G401 (cell line): ENCODE data around the gene ZSCAN5C. TPM values are rescaled to one million over a fixed set of nuclear protein-coding genes. Genes with fewer than 3 reads are reported as not detected.
"Not testable (repeated sequence)": the region's sequence is repeated elsewhere in the genome, so short reads cannot be mapped to it uniquely, and the experiment has no call there.

Experiments
- DNase-seq: peaks from one replicate; pipeline ENCODE4 v3.0.0-alpha.2; 2015; ENCODE audit warnings: low spot score
- in situ Hi-C: cut with HindIII; loops from 2 replicates; pipeline ENCODE4 v1.10.0; 2016; ENCODE audit warnings: low sequenced_read_pairs, mixed read lengths
- total RNA-seq: library from RNA; depleted of rRNA; stranded (reverse); fragments of >200 nt; shearing (Covaris generic); gene quantifications from 2 replicates; pipeline ENCODE4 v1.2.3, GENCODE V29; 2014; rRNA removed

The ZSCAN5C gene
- 0.37 TPM in 1 of 2 replicates, not detected in the other for total RNA-seq

DNA sequence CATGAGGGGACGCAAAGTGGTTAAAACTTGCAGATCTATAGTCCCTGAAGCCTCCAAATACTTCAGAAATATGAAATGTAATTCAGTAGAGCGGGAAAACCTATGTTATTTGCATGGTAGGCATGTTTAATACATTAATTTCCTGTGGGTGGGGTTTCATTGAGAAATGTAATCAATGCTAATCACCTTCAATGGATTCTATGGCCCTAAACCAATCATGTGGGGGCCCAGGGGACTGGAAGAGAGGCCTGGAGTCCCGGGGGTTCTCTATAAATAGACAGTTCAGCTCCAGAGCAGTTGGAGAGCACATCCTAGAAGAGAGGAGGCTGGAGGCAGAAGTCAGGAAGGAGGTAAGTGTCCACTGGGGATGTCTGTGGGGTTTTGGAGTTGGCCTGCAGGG is at the start of gene ZSCAN5C:
TSS of gene ZSCAN5C (plus strand) at position 301 of the 400 bp plus-strand sequence. CDS start 3,641 bp downstream, outside the sequence.
- DNase-seq, result no peak
- in situ Hi-C loops, result no loop called here

GRCh38 chr19:56152644-56153043 is 49.4 kb upstream of the ZSCAN5C start:
- DNase-seq, result no peak
- in situ Hi-C loops, result no loop called here

GRCh38 chr19:56153507-56153906 is 48.6 kb upstream of the ZSCAN5C start:
- DNase-seq, result no peak
- in situ Hi-C loops, result no loop called here

DNA sequence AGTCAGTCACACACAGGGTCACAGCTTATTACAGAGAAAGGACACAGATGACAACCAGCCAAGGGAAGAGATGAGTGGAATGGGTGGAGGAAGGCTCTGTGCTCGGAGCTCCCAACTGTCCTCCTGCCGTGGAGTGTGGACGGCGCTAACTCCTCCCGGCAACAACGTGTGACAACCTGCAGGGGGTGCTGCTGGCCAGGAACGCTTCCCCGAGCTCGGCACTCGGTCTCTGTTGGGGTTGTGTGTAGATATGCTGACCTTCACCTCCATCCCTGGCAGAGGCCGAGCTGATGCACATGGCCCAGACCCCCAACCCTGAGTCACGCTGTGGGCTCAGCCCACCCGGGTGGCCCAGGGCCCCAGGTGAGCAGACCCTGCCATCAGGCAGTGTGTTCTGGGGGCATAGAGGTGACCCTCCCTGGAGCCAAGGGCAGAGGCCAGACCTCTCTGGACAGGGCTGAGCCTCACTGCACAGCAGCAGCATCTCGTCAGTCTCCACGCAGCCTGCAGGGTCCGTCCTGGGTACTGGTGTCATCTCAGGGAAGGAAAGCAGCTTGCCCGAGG is 46.9 kb upstream of the ZSCAN5C start:
- in situ Hi-C loops, result no loop called here
- no peak for DNase-seq

- in situ Hi-C loops, result no loop called here
- DNase-seq, result no peak
Observed at GRCh38 chr19:56156768-56157167, 45.3 kb upstream of the ZSCAN5C start.

DNA sequence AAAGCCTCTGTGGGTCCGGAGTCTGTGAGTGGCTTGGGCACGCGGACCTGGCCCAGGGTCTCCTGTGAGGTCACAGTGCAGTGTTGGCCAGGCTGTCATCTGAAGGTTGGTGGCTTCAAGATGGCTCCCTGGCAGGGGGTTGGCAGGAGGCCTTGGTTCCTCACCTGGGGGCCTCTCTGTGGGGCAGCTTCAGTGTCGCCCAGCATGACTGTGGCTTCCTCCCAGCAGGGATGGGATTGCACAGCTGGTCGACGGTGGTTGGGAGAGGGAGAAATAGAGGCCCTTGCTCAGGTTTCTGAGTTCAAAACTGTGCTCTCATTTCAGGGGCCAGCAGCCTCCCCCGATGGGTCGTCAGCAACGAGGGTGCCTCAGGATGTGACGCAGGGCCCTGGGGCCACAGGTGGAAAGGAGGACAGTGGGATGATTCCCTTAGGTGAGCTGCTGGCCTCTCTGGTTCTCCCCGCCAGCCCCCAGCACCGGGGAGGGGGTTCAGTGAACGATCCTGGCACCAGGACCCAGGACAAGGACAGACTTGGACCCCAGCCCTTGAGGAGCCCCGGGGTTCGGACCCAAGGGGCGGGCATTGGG is 43.8 kb upstream of the ZSCAN5C start:
- in situ Hi-C loops, result no loop called here
- no peak for DNase-seq

DNA sequence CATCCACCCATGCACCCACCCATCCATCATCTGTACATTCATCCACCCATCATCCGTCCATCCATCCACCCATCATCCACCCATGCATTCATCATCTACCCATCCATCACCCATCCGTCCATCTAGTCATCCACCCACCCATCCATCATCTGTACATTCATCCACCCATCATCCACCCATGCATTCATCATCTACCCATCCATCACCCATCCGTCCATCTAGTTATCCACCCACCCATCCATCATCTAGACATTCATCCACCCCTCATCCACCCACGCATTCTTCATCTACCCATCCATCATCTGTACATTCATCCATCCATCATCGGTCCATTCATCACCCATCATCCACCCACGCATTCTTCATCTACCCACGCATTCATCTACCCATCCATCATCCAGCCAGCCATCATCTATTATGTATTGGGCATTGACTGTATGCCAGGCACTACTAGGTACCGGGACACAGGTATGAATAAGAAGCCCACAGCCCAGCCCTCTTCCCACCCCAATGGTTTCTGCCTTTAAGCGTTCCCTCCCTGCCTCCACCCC is 43.0 kb upstream of the ZSCAN5C start:
- no peak for DNase-seq
- in situ Hi-C loops, result no loop called here

- no peak for DNase-seq
- in situ Hi-C loops, result no loop called here
Observed at GRCh38 chr19:56159622-56160271, 42.3 kb upstream of the ZSCAN5C start.

DNA sequence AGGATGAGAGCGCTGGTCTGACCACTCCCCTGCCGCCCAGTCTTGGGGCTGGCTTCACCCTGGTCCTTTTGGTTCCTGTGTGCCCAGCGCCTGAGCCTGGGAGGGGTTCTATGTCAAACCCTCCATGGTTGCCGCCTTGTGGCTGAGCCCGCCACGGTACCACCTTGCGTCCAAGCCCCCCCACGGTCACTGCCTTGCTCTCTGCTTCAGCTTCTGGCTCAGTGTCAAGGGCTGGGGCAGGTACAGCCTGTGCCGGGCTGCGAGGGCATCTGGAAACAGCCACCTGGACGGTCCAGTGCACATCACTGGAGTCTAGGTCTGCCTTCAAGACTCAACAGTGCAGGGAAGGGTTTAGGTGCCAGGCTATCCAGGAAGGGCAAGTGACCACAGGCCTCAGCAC is 40.5 kb upstream of the ZSCAN5C start:
- in situ Hi-C loops, result no loop called here

DNA sequence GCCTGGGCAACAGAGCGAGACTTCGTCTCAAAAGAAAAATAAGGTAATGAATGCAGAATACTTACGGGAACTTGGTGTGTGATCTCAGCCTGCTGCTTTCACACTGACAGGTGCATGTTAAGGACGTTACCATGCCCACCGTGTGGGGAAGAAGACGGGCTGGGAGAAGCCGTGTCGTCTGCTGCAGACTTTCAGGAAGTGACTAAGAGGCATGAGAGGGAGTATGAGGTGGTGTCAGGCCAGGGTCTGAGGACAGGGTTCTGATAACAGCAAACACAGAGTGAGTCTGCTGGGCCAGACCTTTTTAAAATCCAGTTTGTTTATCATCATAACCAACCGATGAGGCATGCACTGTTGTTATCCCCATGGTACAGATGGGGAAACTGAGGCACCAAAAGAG is 39.8 kb upstream of the ZSCAN5C start:
- DNase-seq, result no peak
- in situ Hi-C loops, result no loop called here

More for the DNA sequence above, 40.5 kb upstream of the ZSCAN5C start:
- DNase-seq, result no peak

GRCh38 chr19:56163097-56163496 is 39.0 kb upstream of the ZSCAN5C start:
- in situ Hi-C loops, result no loop called here
- no peak for DNase-seq

DNA sequence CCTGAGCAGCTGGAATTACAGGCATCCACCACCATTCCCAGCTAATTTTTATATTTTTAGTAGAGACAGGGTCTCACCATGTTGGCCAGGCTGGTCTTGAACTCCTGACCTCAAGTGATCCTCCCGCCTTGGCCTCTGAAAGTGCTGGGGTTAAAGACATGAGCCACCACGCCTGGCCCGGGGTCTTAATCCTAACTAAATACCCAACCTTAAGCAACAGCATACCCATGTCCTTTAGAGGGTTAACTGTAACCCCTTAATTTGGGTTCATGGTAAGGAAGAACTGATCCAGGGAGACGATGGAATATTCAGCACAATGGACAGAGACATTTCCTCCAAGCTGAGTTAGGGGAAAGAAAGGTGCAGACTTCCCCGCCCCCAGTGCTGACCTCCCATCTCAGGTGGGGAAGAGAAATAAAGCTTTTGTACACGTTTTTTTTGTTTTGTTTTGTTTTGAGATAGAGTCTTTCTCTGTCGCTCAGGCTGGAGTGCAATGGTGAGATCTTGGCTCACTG is 35.0 kb upstream of the ZSCAN5C start:
- in situ Hi-C loops, result no loop called here
- no peak for DNase-seq

DNA sequence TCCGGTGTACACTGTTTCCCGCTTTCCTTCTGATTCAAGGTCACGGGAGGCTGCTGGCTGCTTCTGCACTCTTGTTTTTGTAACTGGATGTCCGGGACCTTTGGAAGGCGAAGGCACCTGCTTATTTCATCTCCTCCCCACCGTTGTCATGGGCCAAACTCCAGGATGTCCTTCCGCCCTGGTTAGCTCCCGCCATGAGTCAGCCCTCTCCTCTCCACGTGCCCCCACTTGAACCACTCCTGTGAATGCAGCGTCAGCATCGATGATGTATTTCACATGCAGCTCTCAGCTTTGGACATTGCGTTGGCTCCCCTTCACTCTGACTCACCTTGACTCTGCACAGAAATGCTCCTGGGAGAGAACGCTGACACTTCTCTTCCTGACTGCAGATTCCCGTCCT is 31.8 kb upstream of the ZSCAN5C start:
- in situ Hi-C loops, result no loop called here
- no peak for DNase-seq

DNA sequence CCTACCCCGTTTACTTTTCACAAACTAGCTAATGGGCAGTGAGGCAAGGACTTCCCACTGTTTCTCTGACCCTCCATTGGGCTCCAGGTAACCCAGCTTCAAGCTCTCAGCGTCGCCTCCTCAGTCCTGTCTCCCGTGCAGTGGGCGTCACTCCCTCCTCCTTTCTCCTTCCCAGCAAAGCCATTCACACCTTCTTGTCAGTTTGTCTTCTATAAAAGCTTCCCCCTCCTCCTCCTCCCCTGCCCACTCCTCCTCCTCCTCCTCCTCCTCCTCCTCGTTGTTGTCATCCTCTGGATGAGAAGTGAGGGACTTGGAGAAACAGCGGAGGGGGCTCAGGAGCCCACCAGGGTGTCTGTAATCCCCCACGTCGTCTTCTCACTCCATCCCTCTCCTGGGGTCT is 28.0 kb upstream of the ZSCAN5C start:
- DNase-seq, result no peak
- in situ Hi-C loops, result no loop called here

DNA sequence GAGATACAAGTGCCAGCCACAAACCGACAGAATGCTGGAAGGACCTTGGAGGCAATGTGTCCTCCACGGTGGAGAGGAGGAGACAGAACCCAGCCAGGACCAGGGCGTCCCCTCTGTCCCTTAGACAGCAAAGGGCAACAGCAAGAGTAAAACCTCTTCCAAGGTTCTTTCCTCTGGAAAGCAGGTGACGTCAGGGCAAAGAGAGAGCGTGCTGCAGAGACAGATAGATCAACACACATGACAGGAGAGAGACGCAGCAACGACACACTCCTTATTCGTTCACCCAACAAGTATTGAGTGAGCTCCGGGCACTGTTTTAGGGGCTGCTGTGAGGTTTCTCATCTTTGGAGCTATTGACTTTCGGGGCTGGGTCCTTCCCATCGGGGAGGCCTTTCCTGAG is 27.5 kb upstream of the ZSCAN5C start:
- in situ Hi-C loops, result no loop called here
- DNase-seq, result no peak

- in situ Hi-C loops, DNase-seq: not testable (repeated sequence)
Observed at GRCh38 chr19:56175861-56176307, 26.2 kb upstream of the ZSCAN5C start, which contains the start of gene GALP. GALP (plus strand) TSS chr19:56176008; CDS start chr19:56177109, 1,101 bp downstream.

GRCh38 chr19:56176310-56176709 is 25.8 kb upstream of the ZSCAN5C start:
- in situ Hi-C loops, DNase-seq: not testable (repeated sequence)

- DNase-seq, result no peak
- in situ Hi-C loops, result no loop called here
Observed at GRCh38 chr19:56176881-56177280, 25.2 kb upstream of the ZSCAN5C start.

GRCh38 chr19:56177564-56178243 is 24.4 kb upstream of the ZSCAN5C start:
- in situ Hi-C loops, result no loop called here
- DNase-seq, result no peak
